HG03565 (cell line): Measurements from ENCODE around the gene HBD.

Experiments
- ATAC-seq: cut with Tn5 transposase; IDR thresholded peaks from one replicate; pipeline ENCODE4 v1.9.1; 2021; ENCODE audit warnings: mild to moderate bottlenecking, moderate library complexity; ENCODE audit not compliant: unreplicated experiment

Gene HBD

GRCh38 chr11:5235364-5236095 is 1.2 kb upstream of the HBD start:
- no peak for ATAC-seq

GRCh38 chr11:5233307-5233706 is 976 bp downstream of the HBD start:
- no peak for ATAC-seq

GRCh38 chr11:5232821-5233220 is 1.5 kb downstream of the HBD start:
- no peak for ATAC-seq

- no peak for ATAC-seq
These were observed 2.1 kb downstream of the HBD start for GRCh38 chr11:5232176-5232575.

DNA sequence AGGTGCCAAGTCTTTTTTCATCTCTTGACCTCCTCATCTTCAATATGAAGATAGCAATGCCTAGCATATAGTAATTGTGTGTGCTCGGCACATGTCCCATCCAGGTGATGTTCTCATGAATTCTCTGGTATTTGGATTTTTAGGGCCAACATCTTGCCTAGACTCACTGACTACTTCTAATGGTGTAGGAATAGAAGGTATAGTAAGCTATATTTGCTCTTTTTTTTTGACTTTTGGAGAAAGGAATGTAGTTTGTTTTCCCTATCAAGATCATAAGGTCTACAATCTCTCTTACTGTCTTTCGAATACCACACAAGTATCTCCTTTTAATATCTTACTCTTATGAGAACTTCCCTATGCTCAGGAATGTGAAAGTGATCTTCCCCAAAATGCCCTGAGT is 3.2 kb downstream of the HBD start:
- ATAC-seq = no peak

- no peak for ATAC-seq
These were observed 4.0 kb downstream of the HBD start for GRCh38 chr11:5230266-5230665.

GRCh38 chr11:5229796-5230195 is 4.5 kb downstream of the HBD start:
- no peak for ATAC-seq

DNA sequence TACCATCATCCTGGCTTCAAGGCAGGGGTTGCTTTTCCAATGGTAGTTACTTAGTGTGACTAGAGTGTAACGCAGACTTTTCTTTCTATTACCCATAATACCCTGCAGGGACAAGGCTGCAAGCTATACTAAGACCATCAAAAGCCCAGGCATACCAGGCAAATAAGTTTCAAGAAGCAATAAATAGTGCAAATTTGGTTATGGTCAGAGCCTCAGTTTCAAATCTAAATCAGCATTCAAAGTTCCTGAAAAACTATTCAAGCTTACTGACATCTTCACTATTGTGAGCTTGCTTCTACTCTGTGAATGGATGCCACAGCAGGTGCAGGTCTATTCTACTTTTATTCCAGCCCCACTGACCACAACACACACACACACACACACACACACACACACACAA is 4.9 kb downstream of the HBD start:
- peak; percentile 33 for ATAC-seq

DNA sequence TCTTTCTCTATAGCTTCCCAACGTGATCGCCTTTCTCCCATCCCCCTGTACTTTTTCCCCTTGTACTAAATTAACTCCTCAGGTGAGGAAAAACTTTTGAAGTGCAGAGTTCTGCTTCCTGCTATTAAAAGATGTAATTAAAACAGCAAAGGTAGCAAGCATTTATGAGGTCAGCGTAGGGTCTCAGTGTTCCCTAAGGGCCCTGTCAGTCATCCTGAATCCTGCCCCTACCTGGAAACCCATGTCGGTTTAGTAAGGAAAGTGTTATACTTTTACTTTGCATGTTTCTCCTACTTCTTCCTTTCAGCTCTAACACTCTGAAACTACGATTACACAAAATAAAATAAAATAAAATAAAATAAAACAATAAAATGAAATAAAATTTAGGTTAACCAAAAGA is 6.2 kb downstream of the HBD start:
- ATAC-seq = no peak

DNA sequence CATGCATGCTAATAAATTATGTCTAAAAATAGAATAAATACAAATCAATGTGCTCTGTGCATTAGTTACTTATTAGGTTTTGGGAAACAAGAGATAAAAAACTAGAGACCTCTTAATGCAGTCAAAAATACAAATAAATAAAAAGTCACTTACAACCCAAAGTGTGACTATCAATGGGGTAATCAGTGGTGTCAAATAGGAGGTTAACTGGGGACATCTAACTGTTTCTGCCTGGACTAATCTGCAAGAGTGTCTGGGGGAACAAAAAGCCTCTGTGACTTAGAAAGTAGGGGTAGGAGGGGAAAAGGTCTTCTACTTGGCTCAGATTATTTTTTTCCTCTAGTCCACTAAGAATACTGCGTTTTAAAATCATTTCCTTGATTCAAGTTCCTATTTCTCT is 6.6 kb downstream of the HBD start:
- no peak for ATAC-seq

- ATAC-seq = no peak
These were observed 7.5 kb downstream of the HBD start, which contains the start of gene HBB for GRCh38 chr11:5226732-5227310. Gene HBB (minus strand): TSS chr11:5227071. CDS start chr11:5227021, 50 bp downstream.

- no peak for ATAC-seq
These were observed 8.8 kb downstream of the HBD start for GRCh38 chr11:5225480-5225871.

DNA sequence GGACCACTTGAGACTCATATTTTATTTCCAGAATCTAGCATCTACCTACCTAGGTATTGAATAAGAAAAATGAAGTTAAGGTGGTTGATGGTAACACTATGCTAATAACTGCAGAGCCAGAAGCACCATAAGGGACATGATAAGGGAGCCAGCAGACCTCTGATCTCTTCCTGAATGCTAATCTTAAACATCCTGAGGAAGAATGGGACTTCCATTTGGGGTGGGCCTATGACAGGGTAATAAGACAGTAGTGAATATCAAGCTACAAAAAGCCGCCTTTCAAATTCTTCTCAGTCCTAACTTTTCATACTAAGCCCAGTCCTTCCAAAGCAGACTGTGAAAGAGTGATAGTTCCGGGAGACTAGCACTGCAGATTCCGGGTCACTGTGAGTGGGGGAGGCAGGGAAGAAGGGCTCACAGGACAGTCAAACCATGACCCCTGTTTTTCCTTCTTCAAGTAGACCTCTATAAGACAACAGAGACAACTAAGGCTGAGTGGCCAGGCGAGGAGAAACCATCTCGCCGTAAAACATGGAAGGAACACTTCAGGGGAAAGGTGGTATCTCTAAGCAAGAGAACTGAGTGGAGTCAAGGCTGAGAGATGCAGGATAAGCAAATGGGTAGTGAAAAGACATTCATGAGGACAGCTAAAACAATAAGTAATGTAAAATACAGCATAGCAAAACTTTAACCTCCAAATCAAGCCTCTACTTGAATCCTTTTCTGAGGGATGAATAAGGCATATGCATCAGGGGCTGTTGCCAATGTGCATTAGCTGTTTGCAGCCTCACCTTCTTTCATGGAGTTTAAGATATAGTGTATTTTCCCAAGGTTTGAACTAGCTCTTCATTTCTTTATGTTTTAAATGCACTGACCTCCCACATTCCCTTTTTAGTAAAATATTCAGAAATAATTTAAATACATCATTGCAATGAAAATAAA is 9.5 kb downstream of the HBD start:
- ATAC-seq = no peak

GRCh38 chr11:5223686-5224085 is 10.6 kb downstream of the HBD start:
- no peak for ATAC-seq

DNA sequence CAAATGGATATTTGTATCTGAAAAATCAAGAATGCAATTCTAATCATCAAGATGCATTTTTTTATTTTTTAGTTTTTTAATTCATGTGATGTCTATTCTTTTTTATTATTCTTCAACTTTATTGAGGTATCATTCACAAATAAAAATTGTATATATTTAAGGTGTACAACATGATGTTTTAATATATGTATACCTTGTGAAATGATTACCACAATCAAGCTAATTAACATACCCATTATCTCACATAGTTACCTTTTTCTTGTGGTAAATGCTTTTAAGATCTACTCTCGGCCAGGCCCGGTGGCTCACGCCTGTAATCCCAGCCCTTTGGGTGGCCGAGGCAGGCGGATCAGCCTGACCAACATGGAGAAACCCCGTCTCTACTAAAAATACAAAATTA is 11.1 kb downstream of the HBD start:
- ATAC-seq = no peak

DNA sequence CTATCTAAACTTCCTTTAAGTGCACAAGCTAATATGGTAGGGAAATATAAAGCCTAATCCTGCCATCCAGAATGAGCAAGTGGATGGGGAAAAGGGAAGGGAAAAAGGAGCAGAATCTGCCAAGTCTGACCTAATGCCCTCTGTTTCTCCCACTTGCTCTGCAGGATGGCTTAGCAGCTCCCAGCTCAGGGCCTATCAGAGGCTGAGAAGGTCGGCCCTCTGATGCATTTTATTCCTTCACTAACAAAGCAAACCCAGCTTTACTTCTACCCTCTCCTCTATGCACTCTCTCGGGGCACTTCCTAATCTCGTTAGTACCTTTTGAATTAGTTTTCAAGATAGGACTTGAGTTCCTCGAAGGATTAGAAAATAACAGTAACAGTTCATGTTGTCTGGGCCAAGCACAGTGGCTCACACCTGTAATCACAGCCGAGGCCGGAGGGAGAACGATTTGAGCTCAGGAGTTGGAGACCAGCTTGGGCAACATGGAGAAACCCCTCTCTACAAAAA is 23.9 kb downstream of the HBD start:
- ATAC-seq = no peak

DNA sequence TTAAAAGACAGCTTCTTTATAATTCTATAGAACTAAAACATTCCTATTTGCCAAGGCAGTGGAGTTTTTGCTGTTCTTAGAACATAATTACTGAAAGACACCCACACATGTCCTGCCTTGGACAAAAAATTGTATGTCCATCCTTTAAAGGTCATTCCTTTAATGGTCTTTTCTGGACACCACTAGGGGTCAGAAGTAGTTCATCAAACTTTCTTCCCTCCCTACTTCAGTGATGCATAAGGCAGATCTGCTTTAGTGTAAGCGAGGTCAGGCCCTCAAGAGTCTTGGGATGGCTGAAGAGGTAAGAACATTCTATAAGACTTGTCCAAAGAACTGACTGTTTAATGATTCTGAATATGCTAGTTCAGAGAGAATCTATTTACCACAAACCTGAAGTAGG is 29.5 kb downstream of the HBD start:
- peak; percentile 85 for ATAC-seq

DNA sequence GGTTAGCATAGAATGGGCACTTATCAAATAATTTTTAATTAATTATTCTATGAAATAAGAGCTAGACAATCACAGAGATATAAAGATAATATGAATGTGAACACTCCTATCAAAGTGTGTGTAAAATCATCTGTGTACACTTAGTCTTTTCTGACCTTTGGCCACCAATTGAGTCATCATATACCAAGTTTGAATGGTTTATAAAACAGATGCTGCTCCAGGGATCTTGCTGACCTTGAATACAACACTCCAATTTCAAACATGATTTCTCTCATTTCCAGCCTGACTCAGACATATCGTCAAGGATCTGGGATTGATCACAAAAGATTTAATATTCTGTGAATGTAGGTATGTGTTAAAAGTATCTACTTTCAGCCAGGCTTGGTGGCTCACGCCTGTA is 30.9 kb downstream of the HBD start:
- ATAC-seq = no peak

DNA sequence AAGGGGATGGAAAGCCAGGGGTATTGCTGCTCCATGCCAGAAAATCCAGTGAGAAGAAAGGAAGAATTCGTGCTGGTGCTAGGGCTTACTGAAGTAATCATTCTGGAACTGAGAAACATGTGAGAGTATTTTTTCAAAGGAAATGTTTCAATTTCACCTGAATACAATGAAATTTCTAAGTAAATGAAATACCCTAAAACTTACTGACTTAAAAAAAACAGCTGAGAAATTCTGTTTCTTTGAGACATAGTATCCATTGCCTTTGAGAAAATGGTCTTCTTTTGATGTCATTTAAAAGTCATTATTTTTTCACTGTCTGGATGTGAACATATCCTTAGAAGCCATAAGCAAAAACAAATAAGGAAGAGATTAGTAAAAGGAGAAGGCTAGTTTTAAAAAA is 33.7 kb downstream of the HBD start, which contains the start of gene OR51V1:
TSS of gene OR51V1 (minus strand) at position 101 of the 400 bp plus-strand sequence. CDS start at position 101, 0 bp downstream.
- no peak for ATAC-seq

- no peak for ATAC-seq
These were observed 36.0 kb downstream of the HBD start for GRCh38 chr11:5198285-5198684.

- ATAC-seq = no peak
These were observed 36.7 kb downstream of the HBD start for GRCh38 chr11:5197536-5197935.
